Measurements from ENCODE around the gene LITAF. TPM values are rescaled to one million over a fixed set of nuclear protein-coding genes. Genes with fewer than 3 reads are reported as not detected.
"Not testable (repeated sequence)": the region's sequence is repeated elsewhere in the genome, so short reads cannot be mapped to it uniquely, and the experiment has no call there.

LITAF gene
- polyA plus RNA-seq, 10 donors: 18.6 to 58.3 (median 37.4) TPM

DNA sequence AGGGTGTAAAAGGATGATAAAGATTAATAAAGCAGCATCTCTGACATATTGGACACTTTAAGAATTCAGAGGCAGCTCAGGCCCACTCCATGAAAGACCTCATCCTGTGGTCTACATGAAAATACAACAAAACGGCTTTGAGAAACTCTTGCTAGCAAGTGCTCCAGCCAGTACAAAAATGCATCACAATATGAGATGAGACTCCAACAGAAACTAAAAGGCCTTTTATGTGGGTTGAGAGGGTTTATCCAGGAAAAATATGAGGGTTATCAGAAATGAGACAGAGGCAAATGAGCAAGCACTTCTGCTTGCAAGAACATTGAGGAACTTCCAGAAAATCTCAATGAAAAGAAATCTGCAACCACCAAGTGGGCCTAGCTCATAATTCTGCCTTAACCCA, 65.7 kb downstream of the LITAF start:
- no peak for DNase-seq

- DNase-seq: no peak
Measured at GRCh38 chr16:11520442-11520841, 66.3 kb downstream of the LITAF start.

- no peak for DNase-seq
Measured at GRCh38 chr16:11517961-11518360, 68.8 kb downstream of the LITAF start.

DNA sequence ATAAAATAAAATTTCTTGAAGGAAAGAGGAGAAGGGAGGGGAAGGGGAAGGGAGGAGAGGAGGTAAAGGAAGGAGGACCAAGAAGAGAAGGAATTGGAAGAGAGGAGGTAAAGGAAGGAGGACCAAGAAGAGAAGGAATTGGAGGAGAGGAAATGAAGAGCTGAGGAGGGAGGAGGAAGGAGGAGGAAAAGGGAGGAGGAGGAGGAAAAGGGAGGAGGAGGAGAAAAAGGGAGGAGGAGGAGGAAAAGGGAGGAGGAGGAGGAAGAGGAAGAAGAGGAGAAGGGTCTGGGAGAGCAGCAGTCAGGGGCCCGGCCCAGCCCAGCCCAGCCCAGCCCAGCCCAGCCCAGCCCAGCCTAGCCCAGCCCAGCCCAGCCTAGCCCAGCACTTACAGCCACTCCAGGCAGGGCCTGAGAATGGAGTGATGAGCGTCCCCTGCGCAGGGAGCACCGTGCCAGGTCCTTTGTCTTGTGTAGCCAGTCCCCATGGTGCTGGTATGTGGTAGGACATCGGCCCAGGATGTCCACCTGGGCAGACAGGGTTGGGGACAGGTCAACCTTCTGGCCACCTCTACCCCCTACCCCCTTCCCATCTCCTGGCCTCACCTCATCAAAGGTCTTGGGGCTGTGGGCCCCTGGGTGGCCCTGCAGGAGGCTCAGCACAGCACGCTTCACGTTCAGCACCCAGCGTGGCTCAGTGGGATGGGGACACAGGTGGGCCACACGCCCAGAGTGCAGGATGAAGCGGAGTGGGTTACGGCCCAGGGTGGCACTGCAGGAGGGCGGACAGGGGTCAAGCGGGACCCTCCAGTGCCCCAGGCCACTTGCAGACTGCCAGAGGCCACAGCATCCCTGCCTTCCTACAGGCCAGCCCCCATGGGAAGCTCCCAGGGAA, 70.9 kb downstream of the LITAF start:
- DNase-seq: no peak

GRCh38 chr16:11514283-11514682, 72.4 kb downstream of the LITAF start:
- no peak for DNase-seq

DNA sequence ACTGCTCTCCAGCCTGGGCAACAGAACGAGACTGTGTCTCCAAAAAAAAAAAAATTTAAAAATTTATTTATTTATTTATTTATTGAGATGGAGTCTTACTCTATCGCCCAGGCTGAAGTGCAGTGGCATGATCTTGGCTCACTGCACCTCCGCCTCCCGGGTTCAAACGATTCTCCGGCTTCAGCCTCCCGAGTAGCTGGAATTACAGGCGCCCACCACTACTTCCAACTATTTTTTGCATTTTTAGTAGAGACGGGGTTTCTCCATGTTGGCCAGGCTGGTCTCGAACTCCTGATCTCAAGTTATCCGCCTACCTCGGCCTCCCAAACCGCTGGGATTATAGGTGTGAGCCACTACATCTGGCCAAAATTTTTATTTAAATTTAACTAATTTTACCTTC, 73.4 kb downstream of the LITAF start:
- DNase-seq: not testable (repeated sequence)

GRCh38 chr16:11511801-11512200, 74.9 kb downstream of the LITAF start:
- DNase-seq: no peak

- no peak for DNase-seq
Measured at GRCh38 chr16:11511328-11511727, 75.4 kb downstream of the LITAF start.

- peak in 1 of 3 donors; percentile 33 for DNase-seq
Measured at GRCh38 chr16:11510178-11510973, 76.3 kb downstream of the LITAF start.

GRCh38 chr16:11507991-11508390, 78.7 kb downstream of the LITAF start:
- DNase-seq: no peak

DNA sequence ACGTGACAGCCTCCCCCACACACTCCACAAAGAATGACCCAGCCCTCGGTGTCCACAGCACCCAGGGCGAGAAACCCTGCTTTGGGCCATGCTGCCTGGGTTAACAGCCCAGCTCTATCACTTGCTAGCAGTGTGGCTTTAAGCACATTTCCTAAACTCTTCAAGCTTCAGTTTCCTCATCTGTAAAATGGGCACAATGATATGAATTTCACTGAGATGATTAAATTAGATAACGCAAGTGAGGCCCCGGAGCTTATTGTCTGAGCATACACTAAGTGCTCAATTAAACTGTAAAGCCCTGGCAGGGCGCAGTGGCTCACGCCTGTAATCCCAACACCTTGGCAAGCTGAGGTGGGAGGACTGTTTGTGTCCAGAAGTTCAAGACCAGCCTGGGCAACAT, 79.4 kb downstream of the LITAF start:
- DNase-seq: no peak

- no peak for DNase-seq
Measured at GRCh38 chr16:11506741-11507305, 79.9 kb downstream of the LITAF start.

- DNase-seq: not testable (repeated sequence)
Measured at GRCh38 chr16:11504261-11504660, 82.5 kb downstream of the LITAF start.

DNA sequence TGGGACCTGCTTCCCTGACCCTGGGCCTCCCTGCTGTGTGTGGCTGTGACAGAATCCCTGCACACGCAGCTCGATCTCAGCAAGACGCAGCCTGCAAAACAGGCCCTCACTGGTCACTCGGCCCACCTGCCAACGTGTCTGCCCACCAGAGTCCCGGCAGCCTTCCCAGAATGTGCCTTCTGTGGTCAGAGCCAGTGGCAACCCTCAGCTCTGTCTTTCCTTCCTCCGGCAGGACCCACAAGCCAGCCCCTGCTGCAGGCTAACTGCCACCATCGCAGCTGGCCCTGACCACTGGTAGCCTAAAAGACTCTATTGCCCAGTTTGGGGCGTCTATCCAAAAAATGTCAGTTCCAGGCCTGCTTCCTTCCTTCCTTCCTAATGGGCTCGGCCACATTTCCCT, 83.2 kb downstream of the LITAF start:
- DNase-seq: no peak

DNA sequence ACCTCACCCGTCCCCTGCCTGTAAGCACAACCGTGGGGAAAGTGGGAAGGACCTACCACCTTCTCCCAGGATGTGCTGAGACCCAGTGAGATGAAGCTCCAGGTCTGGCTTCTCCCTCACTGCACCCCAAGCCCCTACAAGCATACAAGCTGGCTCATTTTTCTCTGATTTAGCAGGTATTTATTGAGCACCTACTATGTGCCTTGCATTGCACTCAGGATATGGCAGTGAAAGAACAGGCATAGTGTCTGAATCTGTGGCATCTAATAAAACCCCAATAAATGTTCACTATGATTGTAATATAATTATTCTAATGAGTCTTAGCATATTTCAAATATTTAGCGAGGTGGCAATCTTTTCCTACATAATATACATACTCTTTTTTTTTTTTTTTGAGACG, 84.5 kb downstream of the LITAF start:
- DNase-seq: no peak

DNA sequence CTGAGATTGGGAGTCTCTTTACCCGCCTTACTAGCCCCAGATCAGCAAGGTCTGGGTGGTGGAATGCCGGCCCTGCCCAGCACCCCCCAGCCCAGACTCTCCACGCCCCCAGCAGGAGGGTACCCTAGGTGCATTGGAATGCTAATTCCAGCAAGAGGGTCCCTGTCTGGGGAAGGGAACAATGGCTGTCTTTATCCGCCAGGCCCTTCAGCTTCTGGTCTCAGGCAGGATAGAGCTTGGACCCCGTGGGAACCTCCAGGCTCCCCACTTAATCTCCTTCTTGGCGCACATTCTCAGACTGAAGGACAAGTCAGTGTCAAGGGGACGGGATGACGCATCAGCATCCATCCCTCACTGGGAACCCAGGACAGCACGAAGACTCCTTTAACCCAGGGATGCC, 85.1 kb downstream of the LITAF start:
- no peak for DNase-seq

GRCh38 chr16:11500700-11501346, 85.9 kb downstream of the LITAF start:
- DNase-seq: no peak

DNA sequence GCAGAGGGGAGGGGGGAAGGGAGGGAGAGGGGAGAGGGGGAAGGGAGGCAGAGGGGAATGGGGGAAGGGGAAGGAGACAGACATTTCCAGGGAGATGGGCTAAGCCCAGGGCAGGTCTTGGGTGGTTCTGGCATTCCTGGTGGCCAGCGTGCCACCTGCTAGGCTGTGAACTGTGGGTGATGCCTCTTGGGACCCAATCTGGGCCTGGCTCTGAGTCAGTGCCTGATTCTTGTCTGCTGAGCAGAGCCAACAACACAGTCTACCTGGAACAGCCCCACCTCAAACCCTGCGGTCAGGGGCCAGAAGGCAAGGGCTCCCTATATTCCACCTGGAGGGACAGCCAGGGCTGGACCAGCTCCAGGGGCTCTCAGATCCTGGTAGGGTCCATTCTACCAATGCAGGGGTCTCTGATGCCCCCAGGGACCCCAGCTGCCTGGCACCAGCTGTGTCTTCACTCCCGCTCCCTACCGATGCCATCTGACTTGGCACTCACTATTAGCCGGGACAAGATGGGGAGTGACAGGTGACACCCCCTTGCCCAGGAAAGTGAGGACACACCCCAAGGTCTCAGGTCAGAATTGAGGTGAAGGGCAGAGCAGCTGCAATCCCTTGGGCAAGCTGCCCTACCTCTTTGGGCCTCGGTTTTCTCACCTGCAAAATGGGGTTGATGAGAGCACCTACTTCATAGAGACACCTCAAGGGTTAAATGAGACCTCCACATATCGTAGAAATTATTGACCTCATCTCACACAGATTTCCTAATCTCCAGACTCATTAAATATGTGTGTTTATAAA, 87.2 kb downstream of the LITAF start:
- DNase-seq: no peak

DNA sequence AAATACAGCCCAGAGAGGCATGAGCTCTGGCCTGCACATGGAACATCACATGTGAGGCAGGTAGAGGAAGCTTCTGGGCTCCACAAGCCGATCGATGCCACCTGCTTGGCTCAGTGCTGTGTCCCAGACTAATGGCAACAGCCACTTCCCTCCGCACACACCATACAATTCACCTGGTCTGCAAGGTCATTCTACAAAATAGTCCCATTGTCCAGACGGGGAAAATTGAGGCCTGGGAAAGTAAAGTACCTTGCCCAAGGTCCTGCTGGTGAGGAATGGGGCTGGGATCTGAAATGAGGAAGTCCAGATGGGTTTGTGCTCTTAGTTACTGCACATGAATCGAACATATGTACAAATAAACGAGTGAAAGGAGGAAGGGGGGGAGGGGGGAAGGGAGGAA, 88.0 kb downstream of the LITAF start:
- DNase-seq: no peak

GRCh38 chr16:11497851-11498289, 88.8 kb downstream of the LITAF start:
- DNase-seq: no peak

Data from muscle of back (tissue), 11 donors.